GM12872 (cell line): ENCODE measurements around the gene AUH.

Experiments used
- TF ChIP-seq, protein P1 (sequence below): IDR thresholded peaks from 3 replicates; pipeline ENCODE4 v1.5.1; 2011; ENCODE audit warnings: low read depth, mild to moderate bottlenecking, low read length, moderate library complexity; ENCODE audit not compliant: insufficient read depth

The AUH gene

DNA sequence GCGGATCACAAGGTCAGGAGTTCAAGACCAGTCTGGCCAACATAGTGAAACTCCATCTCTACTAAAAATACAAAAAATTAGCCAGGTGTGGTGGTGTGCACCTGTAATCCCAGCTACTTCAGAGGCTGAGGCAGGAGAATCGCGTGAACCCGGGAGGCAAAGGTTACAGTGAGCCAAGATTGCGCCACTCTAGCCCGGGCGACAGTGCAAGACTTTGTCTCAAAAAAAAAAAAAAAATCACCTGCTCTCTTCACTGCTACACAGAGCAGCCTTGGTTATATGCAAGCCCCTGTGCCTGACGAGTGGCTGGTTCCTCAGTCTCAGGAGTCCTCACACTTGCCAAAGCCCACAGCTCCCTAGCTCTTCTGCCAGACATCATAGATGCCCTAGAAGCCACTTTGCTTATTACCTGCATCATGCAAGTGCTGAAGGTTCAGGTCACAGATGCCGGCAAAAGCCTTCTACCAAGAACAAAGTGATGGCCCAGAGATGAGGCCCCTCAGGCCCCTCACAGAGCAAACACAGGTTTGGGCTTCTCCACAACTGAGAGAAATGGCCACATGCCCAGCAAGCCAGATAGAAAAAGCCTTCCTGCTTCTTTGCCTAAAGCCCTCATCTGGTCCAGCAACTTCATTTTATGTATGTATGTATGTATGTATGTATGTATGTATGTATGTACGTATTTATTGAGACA, 176.4 kb downstream of the AUH start:
- TF ChIP-seq, protein P1, sequence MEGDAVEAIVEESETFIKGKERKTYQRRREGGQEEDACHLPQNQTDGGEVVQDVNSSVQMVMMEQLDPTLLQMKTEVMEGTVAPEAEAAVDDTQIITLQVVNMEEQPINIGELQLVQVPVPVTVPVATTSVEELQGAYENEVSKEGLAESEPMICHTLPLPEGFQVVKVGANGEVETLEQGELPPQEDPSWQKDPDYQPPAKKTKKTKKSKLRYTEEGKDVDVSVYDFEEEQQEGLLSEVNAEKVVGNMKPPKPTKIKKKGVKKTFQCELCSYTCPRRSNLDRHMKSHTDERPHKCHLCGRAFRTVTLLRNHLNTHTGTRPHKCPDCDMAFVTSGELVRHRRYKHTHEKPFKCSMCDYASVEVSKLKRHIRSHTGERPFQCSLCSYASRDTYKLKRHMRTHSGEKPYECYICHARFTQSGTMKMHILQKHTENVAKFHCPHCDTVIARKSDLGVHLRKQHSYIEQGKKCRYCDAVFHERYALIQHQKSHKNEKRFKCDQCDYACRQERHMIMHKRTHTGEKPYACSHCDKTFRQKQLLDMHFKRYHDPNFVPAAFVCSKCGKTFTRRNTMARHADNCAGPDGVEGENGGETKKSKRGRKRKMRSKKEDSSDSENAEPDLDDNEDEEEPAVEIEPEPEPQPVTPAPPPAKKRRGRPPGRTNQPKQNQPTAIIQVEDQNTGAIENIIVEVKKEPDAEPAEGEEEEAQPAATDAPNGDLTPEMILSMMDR = no peak

DNA sequence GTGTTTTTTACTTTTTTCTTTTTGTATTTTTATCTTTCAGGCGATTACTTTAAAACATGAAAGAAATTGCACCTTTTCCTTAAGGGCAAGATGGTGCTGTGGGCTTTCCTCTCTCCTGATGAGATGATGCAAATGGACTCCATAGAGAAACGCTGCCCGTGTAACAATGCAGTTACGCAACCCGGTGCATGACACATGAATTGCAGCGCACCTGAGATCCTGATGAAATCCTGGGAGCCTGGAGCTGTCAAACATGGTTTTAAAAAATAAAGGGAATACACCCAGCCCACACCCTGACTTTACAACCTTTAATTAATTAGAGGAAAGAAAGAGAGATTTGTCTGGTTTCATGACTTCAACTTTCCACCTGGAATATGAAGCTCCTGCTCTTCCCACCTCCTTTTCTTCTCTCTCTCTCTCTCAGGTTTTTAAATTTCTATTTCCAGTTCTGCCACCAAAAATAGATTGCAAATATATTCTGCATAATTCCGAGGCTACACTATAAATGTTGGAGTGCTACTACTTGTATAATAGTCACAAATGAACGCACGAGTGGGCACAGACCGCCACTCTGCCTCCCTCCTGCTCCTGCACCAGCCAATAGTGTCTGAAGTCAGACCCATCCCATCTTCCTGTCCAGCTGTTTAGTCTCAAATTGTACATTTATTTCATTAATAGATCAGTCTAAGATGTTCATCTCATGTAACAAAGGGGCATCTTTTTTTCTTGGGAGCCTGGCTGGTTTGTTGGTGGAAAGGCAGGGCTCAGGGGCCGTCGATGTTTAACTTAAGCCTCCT, 179.1 kb downstream of the AUH start:
- TF ChIP-seq, protein P1 = no peak

DNA sequence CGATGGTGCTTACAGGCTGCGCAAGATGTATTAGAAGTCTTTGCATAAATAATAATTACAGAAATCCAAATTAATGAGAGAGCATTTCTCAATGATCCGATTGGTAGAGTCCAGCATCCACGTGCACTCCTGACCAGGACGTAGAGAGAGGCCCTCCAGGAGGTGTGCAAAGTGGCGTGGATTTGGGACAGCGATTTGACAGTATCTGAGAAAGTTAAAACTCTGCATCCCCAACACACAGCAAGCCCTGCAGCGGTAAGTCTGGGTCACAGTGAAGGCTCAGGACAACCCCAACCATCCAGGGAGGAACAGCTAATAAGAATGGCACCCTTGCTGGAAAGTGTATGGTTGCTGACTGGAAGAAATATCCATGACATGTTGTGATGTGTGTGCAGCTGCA, 180.2 kb downstream of the AUH start:
- TF ChIP-seq, protein P1 = no peak

DNA sequence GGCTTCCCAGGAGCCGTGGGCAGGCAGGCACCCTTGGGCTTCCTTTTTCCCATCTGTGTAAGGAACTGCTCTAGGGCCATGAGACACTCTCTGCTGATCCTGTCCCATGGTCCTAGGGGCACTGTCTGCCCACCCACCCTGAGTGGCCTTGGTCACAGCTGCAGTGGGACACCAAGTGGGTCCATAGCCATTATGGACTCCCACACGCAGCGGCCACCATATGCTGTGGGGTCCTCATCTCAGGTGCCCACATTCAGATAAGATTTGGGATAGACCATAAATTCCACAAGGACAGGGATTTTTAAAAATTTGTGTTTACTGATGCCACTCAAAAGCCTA, 180.8 kb downstream of the AUH start:
- TF ChIP-seq, protein P1 = no peak

DNA sequence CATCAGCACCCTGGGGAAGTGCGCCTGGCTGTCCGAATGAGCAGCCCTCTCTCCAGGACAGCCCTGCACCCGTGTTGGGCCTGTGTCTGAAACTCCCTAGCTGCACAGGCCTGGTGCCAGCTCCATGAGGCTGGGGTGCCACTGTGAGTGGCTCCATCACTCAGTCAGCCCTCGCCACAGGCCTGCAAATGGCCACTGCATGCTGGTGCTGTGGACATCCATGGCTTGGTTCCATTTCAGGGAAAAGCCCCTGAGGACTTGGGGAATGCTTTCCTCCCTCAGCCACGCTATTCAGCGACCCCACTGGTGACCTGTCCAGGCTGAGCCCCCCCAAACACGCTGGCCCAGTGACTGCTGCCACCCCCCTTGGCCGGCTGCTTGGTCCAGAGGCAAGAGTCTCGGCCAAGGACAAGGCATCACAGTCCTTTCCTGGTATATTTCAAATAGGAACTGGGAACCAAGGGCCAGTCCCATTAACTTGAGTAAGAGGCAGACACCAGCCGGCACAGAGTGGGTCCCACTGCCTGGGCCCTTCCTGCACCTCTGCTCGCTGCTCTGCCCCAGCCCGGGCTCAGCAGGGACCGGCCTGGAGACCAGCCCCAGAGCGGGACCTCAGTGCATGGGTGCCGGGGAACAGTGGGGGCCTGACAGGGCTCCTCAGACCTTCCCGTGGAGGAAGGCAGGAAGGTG, 181.3 kb downstream of the AUH start:
- TF ChIP-seq, protein P1 = no peak

DNA sequence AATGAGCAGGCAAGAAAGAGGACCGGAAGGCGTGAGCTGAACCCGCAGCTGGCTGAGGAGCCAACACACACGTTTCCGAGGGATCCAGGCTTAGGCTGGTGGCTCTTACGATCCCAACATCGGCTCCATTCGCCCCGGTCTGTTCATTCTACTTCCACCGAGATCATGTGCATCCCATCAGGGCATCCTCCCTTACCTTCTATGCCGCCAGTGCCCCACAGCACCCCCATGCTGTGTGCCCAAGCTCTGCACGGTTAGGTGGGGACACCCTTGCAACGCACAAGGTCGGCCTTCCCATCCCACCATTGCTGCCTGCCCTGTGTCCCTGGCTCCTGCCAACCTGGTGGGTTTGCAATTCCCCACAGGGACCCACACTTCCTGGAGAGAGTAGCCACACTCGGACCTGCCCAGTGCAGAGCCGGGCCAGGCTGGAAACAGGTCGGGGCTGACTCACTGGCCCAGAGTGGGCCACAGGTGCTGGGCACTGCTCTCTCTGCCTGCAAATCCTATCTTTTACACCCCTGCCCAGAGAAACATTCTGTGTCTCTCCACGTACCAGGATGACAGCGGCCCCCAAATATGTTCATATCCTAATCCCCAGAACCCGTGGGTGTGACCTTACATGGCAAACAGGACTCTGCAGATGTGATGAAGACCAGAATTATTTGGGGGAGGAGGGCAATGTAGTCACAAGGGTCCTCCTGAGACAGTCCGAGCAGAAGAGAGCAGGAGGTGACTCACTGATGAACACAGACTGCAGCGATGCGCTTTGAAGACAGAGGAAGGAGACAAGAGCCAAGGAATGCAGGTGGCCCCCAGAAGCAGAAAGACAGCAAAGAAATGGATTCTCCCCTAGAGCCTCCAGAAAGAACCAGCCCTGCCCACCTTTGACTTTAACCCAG, 182.2 kb downstream of the AUH start:
- TF ChIP-seq, protein P1 = no peak
